KMS-11 (cell line): ENCODE data around the gene OSGIN1.

Experiments
- H2AFZ ChIP-seq: fragments of 200-600 bp; sonication (generic); 2 replicates; pipeline ENCODE4 v1.6.1; 2016; ENCODE audit warnings: antibody characterized with exemption, mixed run types, low read depth
- H3K27ac ChIP-seq: fragments of 200-600 bp; sonication (generic); 2 replicates; pipeline ENCODE4 v1.6.1; 2016; ENCODE audit warnings: mild to moderate bottlenecking, mixed run types
- H3K27me3 ChIP-seq: fragments of 200-600 bp; sonication (generic); 2 replicates; pipeline ENCODE4 v1.6.1; 2017; ENCODE audit warnings: mild to moderate bottlenecking, low read depth, mixed run types, moderate library complexity; ENCODE audit not compliant: insufficient read depth
- H3K36me3 ChIP-seq: fragments of 200-600 bp; sonication (generic); 2 replicates; pipeline ENCODE4 v1.6.1; 2017; ENCODE audit warnings: mild to moderate bottlenecking, mixed run types; ENCODE audit not compliant: insufficient read depth
- H3K4me1 ChIP-seq: fragments of 200-600 bp; sonication (generic); 2 replicates; pipeline ENCODE4 v1.6.1; 2016; ENCODE audit warnings: mild to moderate bottlenecking, low read depth, mixed run types; ENCODE audit not compliant: poor library complexity, severe bottlenecking
- H3K4me2 ChIP-seq: fragments of 200-600 bp; sonication (generic); 2 replicates; pipeline ENCODE4 v1.7.0; 2016; ENCODE audit warnings: mild to moderate bottlenecking, mixed run types
- H3K4me3 ChIP-seq: fragments of 200-600 bp; sonication (generic); IDR thresholded peaks from 2 replicates; pipeline ENCODE4 v1.6.1; 2017; ENCODE audit warnings: low read depth, low read length, mixed read lengths; ENCODE audit not compliant: insufficient read depth
- H3K79me2 ChIP-seq: fragments of 200-600 bp; sonication (generic); 2 replicates; pipeline ENCODE4 v1.6.1; 2016; ENCODE audit warnings: low read depth, mixed run types; ENCODE audit not compliant: insufficient read depth
- H3K9ac ChIP-seq: fragments of 200-600 bp; sonication (generic); 2 replicates; pipeline ENCODE4 v1.6.1; 2016; ENCODE audit warnings: mild to moderate bottlenecking, mixed run types
- H4K20me1 ChIP-seq: fragments of 200-600 bp; sonication (generic); 2 replicates; pipeline ENCODE4 v1.6.1; 2016; ENCODE audit warnings: mild to moderate bottlenecking, mixed run types; ENCODE audit not compliant: insufficient read depth
- CTCF ChIP-seq: fragments of 200-600 bp; sonication (generic); conservative IDR thresholded peaks from 2 replicates; pipeline ENCODE4 v1.6.1; 2017; ENCODE audit warnings: low read depth, mild to moderate bottlenecking, antibody characterized with exemption, low read length, moderate library complexity, mixed read lengths

The OSGIN1 gene

GRCh38 chr16:83951544-83951943 is 1.5 kb upstream of the OSGIN1 start:
- Histone ChIP-seq H3K4me2 (no peak overlapping the region), H4K20me1 (no peaks in the 10 kb centered on the region), H3K27me3 (no peaks in the 10 kb centered on the region), H3K27ac (no peak overlapping the region), H3K36me3 (no peaks in the 10 kb centered on the region), H3K79me2 (no peaks in the 10 kb centered on the region), H3K4me1 (peaks cover 16% of the 10 kb centered on the region), H3K9ac (no peak overlapping the region), H3K4me3 (no peak overlapping the region), H2AFZ (no peak overlapping the region)
- TF ChIP-seq CTCF = no peak

DNA sequence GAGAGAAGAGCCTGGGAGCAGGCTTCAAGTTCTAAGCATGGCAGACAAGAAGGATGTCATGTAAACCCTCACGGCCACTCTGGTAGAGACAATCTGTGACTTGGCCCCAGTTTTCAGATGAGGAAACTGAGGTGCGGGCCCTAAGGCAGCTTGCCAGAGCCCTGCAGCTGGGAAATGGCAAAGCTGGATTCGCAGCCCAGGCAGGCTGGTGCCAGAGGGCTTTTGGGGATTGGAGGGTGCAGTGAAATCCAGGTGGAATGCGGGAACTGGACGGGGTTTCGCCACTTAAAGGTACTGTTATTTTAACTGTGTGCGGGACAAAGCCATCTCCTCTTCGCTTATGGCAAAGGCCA is 477 bp upstream of the OSGIN1 start:
- no peaks in the 10 kb centered on the region for H3K36me3 ChIP-seq
- peaks cover 16% of the 10 kb centered on the region for H3K4me1 ChIP-seq
- H2AFZ ChIP-seq = peak overlapping the region; percentile 93
- no peak for TF ChIP-seq CTCF
- peak overlapping the region; percentile 51; the same call in 1 of the 2 replicates for H3K27ac ChIP-seq
- H3K9ac ChIP-seq = peak overlapping the region; percentile 75; the same call in 1 of the 2 replicates
- H3K79me2 ChIP-seq = no peaks in the 10 kb centered on the region
- H3K4me3 ChIP-seq = no peak overlapping the region
- H3K4me2 ChIP-seq = peak overlapping the region; percentile 89
- H4K20me1 ChIP-seq = no peaks in the 10 kb centered on the region
- H3K27me3 ChIP-seq = no peaks in the 10 kb centered on the region

DNA sequence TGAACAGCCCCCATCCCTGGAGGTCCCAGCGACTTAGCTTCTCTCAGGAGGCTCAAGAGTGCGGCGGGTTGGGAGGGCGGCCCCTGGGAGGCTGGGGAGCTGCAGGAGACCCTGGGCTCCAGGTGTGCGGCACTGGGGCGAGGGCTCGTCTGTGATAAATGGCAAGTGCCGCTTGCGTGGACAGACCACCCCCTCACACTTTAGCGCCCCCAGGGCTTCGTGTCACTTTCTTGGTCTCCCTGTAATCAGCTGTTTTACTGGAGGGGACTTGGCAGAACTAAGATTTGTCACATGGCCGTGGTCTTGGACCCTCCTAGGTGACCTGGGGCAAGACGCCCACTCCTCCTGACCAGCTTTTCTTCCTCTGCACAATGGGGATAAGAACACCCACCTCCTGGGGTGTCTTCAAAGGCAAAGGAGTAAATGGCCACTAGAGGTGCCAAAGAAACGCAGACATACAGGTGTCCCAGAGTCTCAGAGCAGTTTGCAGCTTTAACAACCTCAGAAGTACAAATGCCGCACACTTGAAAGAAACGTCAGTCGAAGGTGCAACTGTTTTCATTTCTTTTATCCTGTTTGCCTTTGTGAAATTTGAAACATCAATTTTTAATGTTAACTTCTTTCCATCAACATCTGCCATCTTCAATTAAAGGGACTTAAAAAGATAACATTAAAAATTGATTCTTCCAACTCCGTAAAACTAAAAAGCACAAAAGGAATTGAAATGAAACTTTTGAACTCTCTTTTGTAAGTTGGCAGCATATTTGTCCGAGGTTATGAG is 946 bp downstream of the OSGIN1 start:
- Histone ChIP-seq H3K36me3 (no peaks in the 10 kb centered on the region), H4K20me1 (no peaks in the 10 kb centered on the region), H3K4me1 (peaks cover 16% of the 10 kb centered on the region), H3K4me2 (peak overlapping the region; percentile 89), H3K27ac (peak overlapping the region; percentile 13; the same call in 1 of the 2 replicates), H2AFZ (peak overlapping the region; percentile 93), H3K79me2 (no peaks in the 10 kb centered on the region), H3K27me3 (no peaks in the 10 kb centered on the region), H3K9ac (peak overlapping the region; percentile 75; the same call in 1 of the 2 replicates), H3K4me3 (no peak overlapping the region)
- TF ChIP-seq CTCF = peak; percentile 82

GRCh38 chr16:83954577-83955016 is 1.6 kb downstream of the OSGIN1 start:
- H3K27me3 ChIP-seq = no peaks in the 10 kb centered on the region
- H2AFZ ChIP-seq = peak overlapping the region; percentile 93; the same call in 1 of the 2 replicates
- no peak for TF ChIP-seq CTCF
- H3K9ac ChIP-seq = peak overlapping the region; percentile 3; the same call in 1 of the 2 replicates
- no peaks in the 10 kb centered on the region for H3K36me3 ChIP-seq
- H3K27ac ChIP-seq = 0 out of 2 replicates have a peak overlapping the region, but pooled peaks have one; percentile 13
- peaks cover 16% of the 10 kb centered on the region for H3K4me1 ChIP-seq
- no peaks in the 10 kb centered on the region for H4K20me1 ChIP-seq
- no peaks in the 10 kb centered on the region for H3K79me2 ChIP-seq
- no peak overlapping the region for H3K4me3 ChIP-seq
- H3K4me2 ChIP-seq = peak overlapping the region; percentile 89
